Mucosa of stomach (tissue), 1 donor: ENCODE data around the gene TMEM255A.

Experiments
- H3K27me3 ChIP-seq: one replicate; pipeline ENCODE4 v1.7.0; 2013; ENCODE audit warnings: mild to moderate bottlenecking, low read length; ENCODE audit not compliant: control insufficient read depth, insufficient read depth
- H3K36me3 ChIP-seq: one replicate; pipeline ENCODE4 v1.7.0; 2013; ENCODE audit warnings: low read length; ENCODE audit not compliant: control insufficient read depth, insufficient read depth
- H3K4me1 ChIP-seq: one replicate; pipeline ENCODE4 v1.7.0; 2013; ENCODE audit warnings: mild to moderate bottlenecking, low read length; ENCODE audit not compliant: control insufficient read depth, insufficient read depth
- H3K4me3 ChIP-seq: one replicate; pipeline ENCODE4 v1.7.0; 2013; ENCODE audit warnings: low read length
- H3K9ac ChIP-seq: one replicate; pipeline ENCODE4 v1.7.0; 2013; ENCODE audit warnings: mild to moderate bottlenecking, low read length, moderate library complexity
- H3K9me3 ChIP-seq: one replicate; pipeline ENCODE4 v1.7.0; 2013; ENCODE audit warnings: mild to moderate bottlenecking, low read length, moderate library complexity; ENCODE audit not compliant: control insufficient read depth
- donor health status: Pancreatic carcinoma.

Gene TMEM255A

GRCh38 chrX:120281761-120282160 is 29.5 kb downstream of the TMEM255A start:
- Histone ChIP-seq H3K4me1 (no peaks in the 10 kb centered on the region), H3K36me3 (no peaks in the 10 kb centered on the region), H3K27me3 (no peaks in the 10 kb centered on the region), H3K4me3 (no peak overlapping the region), H3K9ac (no peak overlapping the region), H3K9me3 (no peaks in the 10 kb centered on the region)

GRCh38 chrX:120281021-120281624 is 30.1 kb downstream of the TMEM255A start:
- Histone ChIP-seq H3K27me3 (no peaks in the 10 kb centered on the region), H3K36me3 (no peaks in the 10 kb centered on the region), H3K9me3 (no peaks in the 10 kb centered on the region), H3K4me3 (no peak overlapping the region), H3K4me1 (no peaks in the 10 kb centered on the region), H3K9ac (no peak overlapping the region)

- Histone ChIP-seq H3K9ac (no peak overlapping the region), H3K4me3 (no peak overlapping the region), H3K9me3 (no peaks in the 10 kb centered on the region), H3K36me3 (no peaks in the 10 kb centered on the region), H3K4me1 (no peaks in the 10 kb centered on the region), H3K27me3 (no peaks in the 10 kb centered on the region)
Observed at GRCh38 chrX:120274958-120275357, 36.3 kb downstream of the TMEM255A start.

DNA sequence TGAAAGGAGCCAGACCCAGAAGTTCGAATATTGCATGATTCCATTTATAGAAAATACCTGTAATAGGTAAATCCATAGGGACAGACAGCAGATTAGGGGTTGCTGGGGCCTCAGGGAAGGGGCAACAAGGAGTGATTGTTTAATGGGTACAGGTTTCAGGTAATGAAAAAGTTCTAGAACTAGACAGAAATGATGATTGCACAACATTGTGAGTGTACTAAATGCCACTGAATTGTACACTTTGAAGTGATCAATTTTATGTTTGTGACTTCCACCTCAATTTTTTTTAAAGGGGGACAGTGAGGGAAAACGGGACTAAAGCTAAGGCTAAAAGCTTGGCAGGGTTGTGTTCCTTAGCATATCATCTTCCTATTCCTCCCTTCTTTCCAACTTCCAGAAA is 37.1 kb downstream of the TMEM255A start:
- H3K9ac ChIP-seq: no peak overlapping the region
- H3K4me1 ChIP-seq: no peaks in the 10 kb centered on the region

GRCh38 chrX:120271218-120271617 is 40.0 kb downstream of the TMEM255A start:
- Histone ChIP-seq H3K36me3 (no peaks in the 10 kb centered on the region), H3K4me1 (no peaks in the 10 kb centered on the region), H3K4me3 (no peak overlapping the region), H3K9me3 (no peaks in the 10 kb centered on the region), H3K27me3 (no peaks in the 10 kb centered on the region), H3K9ac (no peak overlapping the region)

More for the DNA sequence above, 37.1 kb downstream of the TMEM255A start:
- H3K9me3 ChIP-seq: no peaks in the 10 kb centered on the region
- no peaks in the 10 kb centered on the region for H3K27me3 ChIP-seq
- H3K36me3 ChIP-seq: no peaks in the 10 kb centered on the region
- no peak overlapping the region for H3K4me3 ChIP-seq

DNA sequence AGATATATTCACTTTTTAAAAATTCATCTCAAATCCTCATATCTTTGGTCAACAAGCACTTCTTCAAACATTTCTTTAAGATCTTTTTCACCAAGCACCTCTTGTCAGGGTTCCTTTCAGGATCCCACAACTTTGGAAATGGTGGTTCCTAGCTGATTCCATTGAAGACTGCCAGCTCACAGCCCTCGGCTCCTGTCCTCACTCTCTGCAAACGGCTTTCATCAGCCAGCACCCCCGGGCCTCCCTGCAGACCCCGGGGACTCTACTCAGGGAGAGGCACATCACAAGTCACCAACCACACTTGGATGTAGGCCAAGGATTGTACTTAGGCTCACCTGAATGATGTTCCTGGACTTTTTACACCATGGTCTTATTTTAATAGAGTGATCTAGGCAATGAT is 40.7 kb downstream of the TMEM255A start:
- Histone ChIP-seq H3K4me1 (no peaks in the 10 kb centered on the region), H3K4me3 (no peak overlapping the region), H3K9ac (no peak overlapping the region), H3K36me3 (no peaks in the 10 kb centered on the region), H3K27me3 (no peaks in the 10 kb centered on the region), H3K9me3 (no peaks in the 10 kb centered on the region)

GRCh38 chrX:120269373-120270035 is 41.8 kb downstream of the TMEM255A start:
- no peaks in the 10 kb centered on the region for H3K9me3 ChIP-seq
- H3K27me3 ChIP-seq: no peaks in the 10 kb centered on the region
- no peaks in the 10 kb centered on the region for H3K36me3 ChIP-seq
- H3K4me3 ChIP-seq: no peak overlapping the region
- H3K9ac ChIP-seq: no peak overlapping the region
- no peaks in the 10 kb centered on the region for H3K4me1 ChIP-seq

DNA sequence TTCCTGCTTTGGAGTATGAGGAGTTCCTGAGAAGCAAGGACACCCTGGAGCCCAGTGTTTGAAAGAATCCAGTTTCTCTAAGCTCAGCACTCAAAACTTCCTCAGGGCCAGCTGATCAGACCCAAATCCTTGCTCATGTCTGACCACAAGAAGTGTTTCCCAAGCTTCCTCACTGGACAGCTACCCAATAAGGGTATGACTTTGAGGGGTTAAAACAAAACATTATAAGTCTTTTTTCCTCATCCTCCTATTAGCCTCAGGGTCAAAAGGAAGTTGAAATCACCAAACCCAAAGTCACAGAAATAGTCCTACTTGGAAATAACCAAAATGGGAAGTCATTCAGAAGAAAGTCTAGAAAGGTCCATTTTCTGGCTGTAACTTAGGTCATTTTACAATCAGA is 46.9 kb downstream of the TMEM255A start:
- Histone ChIP-seq H3K27me3 (no peaks in the 10 kb centered on the region), H3K4me1 (no peaks in the 10 kb centered on the region), H3K4me3 (no peak overlapping the region), H3K36me3 (no peaks in the 10 kb centered on the region), H3K9ac (no peak overlapping the region), H3K9me3 (no peaks in the 10 kb centered on the region)

GRCh38 chrX:120262859-120263708 is 48.2 kb downstream of the TMEM255A start:
- Histone ChIP-seq H3K9me3 (no peaks in the 10 kb centered on the region), H3K36me3 (no peaks in the 10 kb centered on the region), H3K27me3 (no peaks in the 10 kb centered on the region), H3K4me3 (no peak overlapping the region), H3K4me1 (no peaks in the 10 kb centered on the region), H3K9ac (no peak overlapping the region)

- no peak overlapping the region for H3K4me3 ChIP-seq
- no peak overlapping the region for H3K9ac ChIP-seq
- H3K9me3 ChIP-seq: no peaks in the 10 kb centered on the region
- H3K27me3 ChIP-seq: no peaks in the 10 kb centered on the region
- H3K36me3 ChIP-seq: no peaks in the 10 kb centered on the region
- H3K4me1 ChIP-seq: no peaks in the 10 kb centered on the region
Observed at GRCh38 chrX:120260369-120260768, 50.9 kb downstream of the TMEM255A start.

DNA sequence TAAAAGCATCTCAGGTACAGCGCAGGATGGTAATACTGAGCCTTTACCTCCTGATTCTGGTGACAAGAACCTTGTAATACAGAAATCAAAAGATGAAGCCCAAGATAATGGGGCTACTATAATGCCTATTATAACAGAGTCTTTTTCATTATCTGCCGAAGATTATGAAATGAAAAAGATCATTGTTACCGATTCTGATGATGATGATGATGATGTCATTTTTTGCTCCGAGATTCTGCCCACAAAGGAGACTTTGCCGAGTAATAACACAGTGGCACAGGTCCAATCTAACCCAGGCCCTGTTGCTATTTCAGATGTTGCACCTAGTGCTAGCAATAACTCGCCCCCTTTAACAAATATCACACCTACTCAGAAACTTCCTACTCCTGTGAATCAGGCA is 57.5 kb downstream of the TMEM255A start:
- Histone ChIP-seq H3K36me3 (no peaks in the 10 kb centered on the region), H3K4me1 (no peaks in the 10 kb centered on the region), H3K27me3 (no peaks in the 10 kb centered on the region), H3K9ac (no peak overlapping the region), H3K9me3 (no peaks in the 10 kb centered on the region), H3K4me3 (no peak overlapping the region)

DNA sequence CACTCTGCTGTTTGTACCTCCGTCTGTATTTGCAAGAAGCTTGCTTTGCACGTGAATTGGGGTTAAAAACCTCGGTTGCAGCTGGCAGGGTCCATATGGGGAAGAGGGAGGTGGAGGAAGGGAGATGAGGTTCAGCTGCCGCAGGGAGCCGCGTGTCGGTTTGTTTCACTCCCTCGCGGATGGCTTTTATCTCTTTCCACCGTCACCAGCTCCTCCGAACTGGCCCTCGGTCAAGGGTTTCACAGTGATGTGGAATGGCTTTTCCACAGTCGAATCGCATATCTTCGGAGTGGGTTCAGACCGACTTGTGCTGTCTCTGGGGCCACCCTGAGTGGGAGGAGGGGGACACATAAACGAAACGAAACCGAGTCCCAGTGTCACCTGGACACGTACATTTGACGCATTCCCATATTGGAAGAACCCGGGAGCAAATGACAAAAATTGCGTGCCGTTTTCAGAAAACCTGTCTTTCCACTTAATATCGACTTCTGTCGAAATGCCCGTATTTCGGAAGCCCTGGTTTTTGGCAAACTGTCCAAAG is 59.7 kb downstream of the TMEM255A start:
- Histone ChIP-seq H3K4me3 (peak overlapping the region; percentile 51), H3K27me3 (no peaks in the 10 kb centered on the region), H3K9me3 (no peaks in the 10 kb centered on the region), H3K36me3 (no peaks in the 10 kb centered on the region), H3K4me1 (no peaks in the 10 kb centered on the region), H3K9ac (peak overlapping the region; percentile 85)
